GM23338 (cell line): ENCODE data around the gene ALDH5A1. TPM values are rescaled to one million over a fixed set of nuclear protein-coding genes. Genes with fewer than 3 reads are reported as not detected.

ENCODE experiments used
- ATAC-seq: fragments of 200-7000 bp; cut with Tn5 transposase; 3 replicates; pipeline ENCODE4 v1.9.1; 2020
- DNase-seq: peaks from one replicate; pipeline ENCODE4 v3.0.0-alpha.2; 2015; ENCODE audit warnings: low spot score
- H2AFZ ChIP-seq: fragments of 200-600 bp; sonication (generic); 2 replicates; pipeline ENCODE4 v1.8.0; 2016; ENCODE audit warnings: antibody characterized with exemption, mild to moderate bottlenecking, moderate library complexity
- H3F3A ChIP-seq: fragments of 200-600 bp; sonication (generic); replicated peaks from 2 replicates; pipeline ENCODE4 v1.8.0; 2017; ENCODE audit warnings: antibody characterized with exemption, mixed run types, low read depth
- H3K27ac ChIP-seq: fragments of 200-600 bp; sonication (generic); 2 replicates; pipeline ENCODE4 v1.6.1; 2016; ENCODE audit warnings: low read depth
- H3K27me3 ChIP-seq: fragments of 200-600 bp; sonication (generic); 2 replicates; pipeline ENCODE4 v1.8.0; 2016; ENCODE audit warnings: mild to moderate bottlenecking, mixed run types, moderate library complexity; ENCODE audit not compliant: insufficient read depth
- H3K36me3 ChIP-seq: fragments of 200-600 bp; sonication (generic); 2 replicates; pipeline ENCODE4 v1.8.0; 2016; ENCODE audit warnings: mild to moderate bottlenecking; ENCODE audit not compliant: insufficient read depth
- H3K4me1 ChIP-seq: fragments of 200-600 bp; sonication (generic); 2 replicates; pipeline ENCODE4 v1.8.0; 2016; ENCODE audit warnings: mild to moderate bottlenecking, moderate library complexity; ENCODE audit not compliant: insufficient read depth
- H3K4me2 ChIP-seq: fragments of 200-600 bp; sonication (generic); 2 replicates; pipeline ENCODE4 v1.7.1; 2017; ENCODE audit warnings: mixed run types
- H3K4me3 ChIP-seq: fragments of 200-600 bp; sonication (generic); 2 replicates; pipeline ENCODE4 v1.6.1; 2016; ENCODE audit warnings: mixed run types
- H3K79me2 ChIP-seq: fragments of 200-600 bp; sonication (generic); replicated peaks from 2 replicates; pipeline ENCODE4 v1.8.0; 2017; ENCODE audit warnings: mild to moderate bottlenecking; ENCODE audit not compliant: insufficient read depth
- H3K9me2 ChIP-seq: fragments of 200-600 bp; sonication (generic); 2 replicates; pipeline ENCODE4 v1.8.0; 2017; ENCODE audit not compliant: insufficient read depth
- H4K20me1 ChIP-seq: fragments of 200-600 bp; sonication (generic); replicated peaks from 2 replicates; pipeline ENCODE4 v1.8.0; 2017; ENCODE audit warnings: mild to moderate bottlenecking; ENCODE audit not compliant: insufficient read depth
- H3K27ac Mint-ChIP-seq: 2 replicates; pipeline ENCODE4 v1.8.0; 2020; ENCODE audit warnings: inconsistent platforms, mild to moderate bottlenecking, moderate library complexity, mixed read lengths
- H3K27me3 Mint-ChIP-seq: 3 replicates; pipeline ENCODE4 v1.8.0; 2022; ENCODE audit warnings: low read depth, mild to moderate bottlenecking, moderate library complexity, mixed read lengths, inconsistent platforms; ENCODE audit not compliant: insufficient read depth, poor library complexity
- H3K36me3 Mint-ChIP-seq: 3 replicates; pipeline ENCODE4 v1.8.0; 2021; ENCODE audit warnings: low read depth, mild to moderate bottlenecking, inconsistent platforms, moderate library complexity, mixed read lengths
- H3K4me1 Mint-ChIP-seq: 3 replicates; pipeline ENCODE4 v1.8.0; 2020; ENCODE audit warnings: mild to moderate bottlenecking, inconsistent platforms, mixed read lengths
- H3K4me3 Mint-ChIP-seq: 3 replicates; pipeline ENCODE4 v1.8.0; 2021; ENCODE audit warnings: moderate library complexity, mild to moderate bottlenecking, inconsistent platforms, mixed read lengths
- H3K9me3 Mint-ChIP-seq: 3 replicates; pipeline ENCODE4 v1.8.0; 2020; ENCODE audit warnings: moderate library complexity, mild to moderate bottlenecking, inconsistent platforms, mixed read lengths
- CREB1 ChIP-seq: fragments of 250-450 bp; sonication (Bioruptor Pico); IDR thresholded peaks from 2 replicates; pipeline ENCODE4 v1.5.0; 2020; ENCODE audit warnings: low read depth, mild to moderate bottlenecking, moderate library complexity
- EZH2 ChIP-seq: fragments of 200-600 bp; sonication (generic); IDR thresholded peaks from one replicate; pipeline ENCODE4 v1.8.0; 2017; ENCODE audit warnings: antibody characterized with exemption, mild to moderate bottlenecking, low read depth; ENCODE audit not compliant: unreplicated experiment
- JUNB ChIP-seq: IDR thresholded peaks from one replicate; pipeline ENCODE4 v1.6.1; 2016; ENCODE audit warnings: antibody characterized with exemption; ENCODE audit not compliant: unreplicated experiment
- NANOG ChIP-seq: IDR thresholded peaks from 2 replicates; pipeline ENCODE4 v1.6.1; 2016; ENCODE audit warnings: antibody characterized with exemption, borderline replicate concordance
- STAT1 ChIP-seq: IDR thresholded peaks from one replicate; pipeline ENCODE4 v1.6.1; 2016; ENCODE audit warnings: antibody characterized with exemption; ENCODE audit not compliant: unreplicated experiment
- ZNF114 ChIP-seq: fragments of 250-450 bp; sonication (Bioruptor Pico); IDR thresholded peaks from 2 replicates; pipeline ENCODE4 v1.5.0; 2020; ENCODE audit warnings: mild to moderate bottlenecking, moderate library complexity
- polyA plus RNA-seq: library from polyadenylated mRNA; unstranded; fragments of >200 nt; fragmentation: Nextera tagmentation; extraction: Ambion mirVana; gene quantifications from 2 replicates; pipeline ENCODE4 v1.2.1, GENCODE V29; 2016
- total RNA-seq: library from RNA; depleted of rRNA; stranded (reverse); fragments of >200 nt; shearing (Covaris generic); gene quantifications from 2 replicates; pipeline ENCODE4 v1.2.3, GENCODE V29; 2014
- TF ChIP-seq, protein P1 (sequence below): fragments of 250-450 bp; sonication (Bioruptor Pico); IDR thresholded peaks from 2 replicates; pipeline ENCODE4 v1.5.0; 2020; ENCODE audit warnings: mild to moderate bottlenecking, moderate library complexity
- TF ChIP-seq, protein P2 (sequence below): IDR thresholded peaks from 2 replicates; pipeline ENCODE4 v1.6.1; 2016; ENCODE audit warnings: antibody characterized with exemption

Gene ALDH5A1
- total and polyA plus RNA-seq, 2 experiments from 2014 or later: 3.1 to 5.2 TPM

DNA sequence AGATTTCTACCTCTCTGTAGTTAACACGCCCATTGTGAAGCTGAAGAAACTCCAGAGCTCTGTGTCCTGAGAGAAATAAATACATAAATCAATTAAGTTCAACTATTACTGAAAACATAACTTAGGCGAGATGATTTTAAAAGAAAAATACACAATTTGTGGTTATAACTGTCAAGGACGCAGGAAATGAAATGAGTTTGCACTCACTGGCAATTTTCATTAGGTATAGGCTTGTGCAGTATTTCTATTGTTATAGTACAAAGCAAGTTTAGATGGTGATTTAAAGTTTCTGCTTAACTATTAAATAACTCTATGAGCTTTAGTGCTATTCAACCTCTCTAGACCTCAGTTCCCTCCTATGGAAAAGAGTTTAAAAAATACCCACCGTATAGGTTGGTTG is 8.7 kb upstream of the ALDH5A1 start:
- no peak overlapping the region for H3K4me3 ChIP-seq
- no peaks in the 10 kb centered on the region for H3K79me2 ChIP-seq
- H3K27me3 ChIP-seq: no peaks in the 10 kb centered on the region
- ATAC-seq (no peak), DNase-seq (no peak)
- TF ChIP-seq EZH2 (no peak), ZNF114 (CRISPR knock-in tag) (no peak), CREB1 (no peak), NANOG (no peak), STAT1 (no peak), JUNB (no peak)
- TF ChIP-seq, protein P1, sequence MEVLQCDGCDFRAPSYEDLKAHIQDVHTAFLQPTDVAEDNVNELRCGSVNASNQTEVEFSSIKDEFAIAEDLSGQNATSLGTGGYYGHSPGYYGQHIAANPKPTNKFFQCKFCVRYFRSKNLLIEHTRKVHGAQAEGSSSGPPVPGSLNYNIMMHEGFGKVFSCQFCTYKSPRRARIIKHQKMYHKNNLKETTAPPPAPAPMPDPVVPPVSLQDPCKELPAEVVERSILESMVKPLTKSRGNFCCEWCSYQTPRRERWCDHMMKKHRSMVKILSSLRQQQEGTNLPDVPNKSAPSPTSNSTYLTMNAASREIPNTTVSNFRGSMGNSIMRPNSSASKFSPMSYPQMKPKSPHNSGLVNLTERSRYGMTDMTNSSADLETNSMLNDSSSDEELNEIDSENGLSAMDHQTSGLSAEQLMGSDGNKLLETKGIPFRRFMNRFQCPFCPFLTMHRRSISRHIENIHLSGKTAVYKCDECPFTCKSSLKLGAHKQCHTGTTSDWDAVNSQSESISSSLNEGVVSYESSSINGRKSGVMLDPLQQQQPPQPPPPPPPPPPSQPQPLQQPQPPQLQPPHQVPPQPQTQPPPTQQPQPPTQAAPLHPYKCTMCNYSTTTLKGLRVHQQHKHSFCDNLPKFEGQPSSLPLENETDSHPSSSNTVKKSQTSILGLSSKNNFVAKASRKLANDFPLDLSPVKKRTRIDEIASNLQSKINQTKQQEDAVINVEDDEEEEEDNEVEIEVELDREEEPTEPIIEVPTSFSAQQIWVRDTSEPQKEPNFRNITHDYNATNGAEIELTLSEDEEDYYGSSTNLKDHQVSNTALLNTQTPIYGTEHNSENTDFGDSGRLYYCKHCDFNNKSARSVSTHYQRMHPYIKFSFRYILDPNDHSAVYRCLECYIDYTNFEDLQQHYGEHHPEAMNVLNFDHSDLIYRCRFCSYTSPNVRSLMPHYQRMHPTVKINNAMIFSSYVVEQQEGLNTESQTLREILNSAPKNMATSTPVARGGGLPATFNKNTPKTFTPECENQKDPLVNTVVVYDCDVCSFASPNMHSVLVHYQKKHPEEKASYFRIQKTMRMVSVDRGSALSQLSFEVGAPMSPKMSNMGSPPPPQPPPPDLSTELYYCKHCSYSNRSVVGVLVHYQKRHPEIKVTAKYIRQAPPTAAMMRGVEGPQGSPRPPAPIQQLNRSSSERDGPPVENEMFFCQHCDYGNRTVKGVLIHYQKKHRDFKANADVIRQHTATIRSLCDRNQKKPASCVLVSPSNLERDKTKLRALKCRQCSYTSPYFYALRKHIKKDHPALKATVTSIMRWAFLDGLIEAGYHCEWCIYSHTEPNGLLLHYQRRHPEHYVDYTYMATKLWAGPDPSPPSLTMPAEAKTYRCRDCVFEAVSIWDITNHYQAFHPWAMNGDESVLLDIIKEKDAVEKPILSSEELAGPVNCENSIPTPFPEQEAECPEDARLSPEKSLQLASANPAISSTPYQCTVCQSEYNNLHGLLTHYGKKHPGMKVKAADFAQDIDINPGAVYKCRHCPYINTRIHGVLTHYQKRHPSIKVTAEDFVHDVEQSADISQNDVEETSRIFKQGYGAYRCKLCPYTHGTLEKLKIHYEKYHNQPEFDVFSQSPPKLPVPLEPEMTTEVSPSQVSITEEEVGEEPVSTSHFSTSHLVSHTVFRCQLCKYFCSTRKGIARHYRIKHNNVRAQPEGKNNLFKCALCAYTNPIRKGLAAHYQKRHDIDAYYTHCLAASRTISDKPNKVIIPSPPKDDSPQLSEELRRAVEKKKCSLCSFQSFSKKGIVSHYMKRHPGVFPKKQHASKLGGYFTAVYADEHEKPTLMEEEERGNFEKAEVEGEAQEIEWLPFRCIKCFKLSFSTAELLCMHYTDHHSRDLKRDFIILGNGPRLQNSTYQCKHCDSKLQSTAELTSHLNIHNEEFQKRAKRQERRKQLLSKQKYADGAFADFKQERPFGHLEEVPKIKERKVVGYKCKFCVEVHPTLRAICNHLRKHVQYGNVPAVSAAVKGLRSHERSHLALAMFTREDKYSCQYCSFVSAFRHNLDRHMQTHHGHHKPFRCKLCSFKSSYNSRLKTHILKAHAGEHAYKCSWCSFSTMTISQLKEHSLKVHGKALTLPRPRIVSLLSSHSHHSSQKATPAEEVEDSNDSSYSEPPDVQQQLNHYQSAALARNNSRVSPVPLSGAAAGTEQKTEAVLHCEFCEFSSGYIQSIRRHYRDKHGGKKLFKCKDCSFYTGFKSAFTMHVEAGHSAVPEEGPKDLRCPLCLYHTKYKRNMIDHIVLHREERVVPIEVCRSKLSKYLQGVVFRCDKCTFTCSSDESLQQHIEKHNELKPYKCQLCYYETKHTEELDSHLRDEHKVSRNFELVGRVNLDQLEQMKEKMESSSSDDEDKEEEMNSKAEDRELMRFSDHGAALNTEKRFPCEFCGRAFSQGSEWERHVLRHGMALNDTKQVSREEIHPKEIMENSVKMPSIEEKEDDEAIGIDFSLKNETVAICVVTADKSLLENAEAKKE (CRISPR knock-in tag): no peak
- TF ChIP-seq, protein P2, sequence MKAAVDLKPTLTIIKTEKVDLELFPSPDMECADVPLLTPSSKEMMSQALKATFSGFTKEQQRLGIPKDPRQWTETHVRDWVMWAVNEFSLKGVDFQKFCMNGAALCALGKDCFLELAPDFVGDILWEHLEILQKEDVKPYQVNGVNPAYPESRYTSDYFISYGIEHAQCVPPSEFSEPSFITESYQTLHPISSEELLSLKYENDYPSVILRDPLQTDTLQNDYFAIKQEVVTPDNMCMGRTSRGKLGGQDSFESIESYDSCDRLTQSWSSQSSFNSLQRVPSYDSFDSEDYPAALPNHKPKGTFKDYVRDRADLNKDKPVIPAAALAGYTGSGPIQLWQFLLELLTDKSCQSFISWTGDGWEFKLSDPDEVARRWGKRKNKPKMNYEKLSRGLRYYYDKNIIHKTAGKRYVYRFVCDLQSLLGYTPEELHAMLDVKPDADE: no peak
- H3K4me3 Mint-ChIP-seq: no peak overlapping the region
- no peaks in the 10 kb centered on the region for H3K9me2 ChIP-seq
- H3K4me1 ChIP-seq: peaks cover 6% of the 10 kb centered on the region; the same call in 1 of the 2 replicates
- no peak overlapping the region for H3K27ac ChIP-seq
- H3K27ac Mint-ChIP-seq: no peak overlapping the region
- H3K4me2 ChIP-seq: no peak overlapping the region
- no peaks in the 10 kb centered on the region for H3K36me3 Mint-ChIP-seq
- no peaks in the 10 kb centered on the region for H3F3A ChIP-seq
- no peaks in the 10 kb centered on the region for H3K9me3 Mint-ChIP-seq
- H3K27me3 Mint-ChIP-seq: peaks cover 2% of the 10 kb centered on the region
- no peak overlapping the region for H2AFZ ChIP-seq
- no peaks in the 10 kb centered on the region for H4K20me1 ChIP-seq
- H3K4me1 Mint-ChIP-seq: no peaks in the 10 kb centered on the region; the same call in 2 of the 3 replicates
- H3K36me3 ChIP-seq: no peaks in the 10 kb centered on the region
